Activated CD8-positive, alpha-beta T cell treated with anti-CD3 and anti-CD28 coated beads for 36 hours (primary cell): ENCODE measurements around the gene PWWP2B. TPM values are rescaled to one million over a fixed set of nuclear protein-coding genes. Genes with fewer than 3 reads are reported as not detected.
A peak's percentile ranks its signal among the peaks of the same experiment; 100 is the strongest.

Experiments used
- ATAC-seq: fragments of 200-7000 bp; cut with Tn5 transposase; one replicate; pipeline ENCODE4 v1.10.0; 2021; ENCODE audit warnings: mild to moderate bottlenecking, moderate library complexity
- CTCF ChIA-PET: fragments of 350-600 bp; sonication (Branson Sonifier 250); formaldehyde crosslinking; loops from one replicate; lab custom pipeline; 2021; ENCODE audit warnings: antibody characterized with exemption; lab: Charles Lee
- POLR2A ChIA-PET: fragments of 350-600 bp; sonication (Branson Sonifier 250); formaldehyde crosslinking; loops from one replicate; lab custom pipeline; 2021; ENCODE audit warnings: antibody characterized with exemption; lab: Charles Lee
- DNase-seq: peaks from one replicate; pipeline ENCODE4 v3.0.0-alpha.2; 2020
- H3K27ac Mint-ChIP-seq: one replicate; pipeline ENCODE4 v1.8.0; 2021; ENCODE audit warnings: mild to moderate bottlenecking, mixed read lengths
- H3K27me3 Mint-ChIP-seq: one replicate; pipeline ENCODE4 v1.8.0; 2021; ENCODE audit warnings: mixed read lengths
- H3K36me3 Mint-ChIP-seq: one replicate; pipeline ENCODE4 v1.8.0; 2021; ENCODE audit warnings: low read depth, mixed read lengths
- H3K4me1 Mint-ChIP-seq: one replicate; pipeline ENCODE4 v1.8.0; 2021; ENCODE audit warnings: low read depth, mixed read lengths
- H3K4me3 Mint-ChIP-seq: one replicate; pipeline ENCODE4 v1.8.0; 2021; ENCODE audit warnings: mild to moderate bottlenecking, moderate library complexity, mixed read lengths
- H3K9me3 Mint-ChIP-seq: one replicate; pipeline ENCODE4 v1.8.0; 2021; ENCODE audit warnings: mixed read lengths
- CTCF ChIP-seq: fragments of 200-600 bp; IDR thresholded peaks from one replicate; pipeline ENCODE4 v1.8.0; 2022; ENCODE audit warnings: antibody characterized with exemption, mild to moderate bottlenecking
- intact Hi-C: fragments of 100-400 bp; cut with micrococcal nuclease; formaldehyde crosslinking; loops from one replicate; pipeline ENCODE4 v1.10.0; 2022
- total RNA-seq, 2 experiments: library from RNA; stranded (reverse); gene quantifications; one replicate each; pipeline ENCODE4 v1.2.3, GENCODE V29; 2021

Gene PWWP2B
- total RNA-seq, 2 experiments from 2014 or later = 6.0 to 6.6 TPM

GRCh38 chr10:132444877-132445351, 47.9 kb downstream of the PWWP2B start:
- CTCF ChIA-PET = interaction anchor here (1.1 kb wide), 1 partner anchor 52 kb away, joined by 3 read pairs; no protein-coding TSS in a partner anchor
- Mint-ChIP-seq H3K4me3 (no peak overlapping the region), H3K4me1 (peaks cover 31% of the 10 kb centered on the region), H3K27me3 (no peaks in the 10 kb centered on the region), H3K9me3 (no peaks in the 10 kb centered on the region), H3K27ac (peak overlapping the region; percentile 80), H3K36me3 (no peaks in the 10 kb centered on the region)
- no peak for TF ChIP-seq CTCF
- DNase-seq (no peak), ATAC-seq (no peak)
- POLR2A ChIA-PET = no interaction called here
- intact Hi-C loops = no loop called here

GRCh38 chr10:132445516-132446194, 48.7 kb downstream of the PWWP2B start:
- CTCF ChIA-PET = interaction anchor here (1.1 to 1.5 kb wide), 2 partner anchors 24 to 53 kb away, joined by 3 to 7 read pairs; no protein-coding TSS in a partner anchor

DNA sequence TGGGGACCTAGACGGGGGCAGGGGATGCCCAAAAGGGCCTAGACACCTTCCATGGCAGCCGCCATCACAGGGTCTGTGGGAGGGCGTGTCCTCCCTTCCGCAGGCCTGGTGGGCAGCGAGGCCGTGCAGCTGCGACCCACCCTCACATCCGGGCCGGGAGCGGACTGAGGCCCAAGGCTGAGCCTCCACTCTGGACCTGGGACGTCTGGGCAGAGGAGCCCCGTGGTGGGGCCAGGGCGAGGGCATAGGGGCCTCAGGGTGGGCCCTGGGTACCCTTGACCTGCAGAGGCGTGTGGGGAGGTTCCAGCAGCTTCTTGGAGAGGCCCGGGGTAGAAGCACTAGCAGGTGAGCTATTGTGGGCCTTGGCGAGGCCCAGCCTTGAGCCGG, 49.2 kb downstream of the PWWP2B start:
- ChIA-PET POLR2A (interaction anchor here (1.0 to 2.1 kb wide), 4 partner anchors 33 to 57 kb away, joined by 3 to 22 read pairs (median 6); partner anchors contain the start of gene PWWP2B), CTCF (interaction anchor here (1.0 to 1.5 kb wide), 6 partner anchors 25 to 117 kb away, joined by 3 to 7 read pairs (median 4); partner anchors contain the start of gene PWWP2B)
- no peak for TF ChIP-seq CTCF
- DNase-seq = no peak
- no peaks in the 10 kb centered on the region for H3K27me3 Mint-ChIP-seq
- H3K27ac Mint-ChIP-seq = peak overlapping the region; percentile 98
- intact Hi-C loops = no loop called here
- no peaks in the 10 kb centered on the region for H3K36me3 Mint-ChIP-seq
- H3K9me3 Mint-ChIP-seq = no peaks in the 10 kb centered on the region
- no peak for ATAC-seq
- H3K4me3 Mint-ChIP-seq = peak overlapping the region; percentile 77
- H3K4me1 Mint-ChIP-seq = peaks cover 31% of the 10 kb centered on the region

More at GRCh38 chr10:132445516-132446194, 48.7 kb downstream of the PWWP2B start:
- no peaks in the 10 kb centered on the region for H3K36me3 Mint-ChIP-seq
- intact Hi-C loops = no loop called here
- POLR2A ChIA-PET = no interaction called here
- DNase-seq (no peak), ATAC-seq (no peak)
- H3K9me3 Mint-ChIP-seq = no peaks in the 10 kb centered on the region
- TF ChIP-seq CTCF = no peak
- peak overlapping the region; percentile 98 for H3K27ac Mint-ChIP-seq
- H3K4me3 Mint-ChIP-seq = no peak overlapping the region
- peaks cover 31% of the 10 kb centered on the region for H3K4me1 Mint-ChIP-seq
- H3K27me3 Mint-ChIP-seq = no peaks in the 10 kb centered on the region

GRCh38 chr10:132446661-132447445, 49.9 kb downstream of the PWWP2B start:
- POLR2A ChIA-PET = interaction anchor here (0.6 to 2.1 kb wide), 16 partner anchors 9 to 911 kb away, joined by 3 to 22 read pairs (median 4); partner anchors contain the start of genes BNIP3, FUOM and PWWP2B
- Mint-ChIP-seq H3K4me1 (peaks cover 36% of the 10 kb centered on the region), H3K36me3 (no peaks in the 10 kb centered on the region), H3K4me3 (peak overlapping the region; percentile 77), H3K27me3 (no peaks in the 10 kb centered on the region), H3K9me3 (no peaks in the 10 kb centered on the region), H3K27ac (peak overlapping the region; percentile 98)
- peak; percentile 69 for TF ChIP-seq CTCF
- CTCF ChIA-PET = interaction anchor here (0.7 to 1.6 kb wide), 11 partner anchors 9 to 117 kb away, joined by 3 to 7 read pairs (median 3); partner anchors contain the start of gene PWWP2B
- DNase-seq = peak; percentile 92
- ATAC-seq = peak; percentile 69
- intact Hi-C loops = no loop called here
